ENCODE measurements around the gene ASTL.

- TF ChIP-seq CTCF (IDR thresholded peaks at IDR 0.05; ENCODE audit: low read depth, low read length) = no peak
- TF ChIP-seq MYC (IDR thresholded peaks at IDR 0.05; ENCODE audit: low read depth, low read length) = no peak
Observed at GRCh38 chr2:96095116-96095636, 43.1 kb downstream of the ASTL start.

Data from NB4 (cell line).